HUDEP-2 (cell line): ENCODE measurements around the gene MRPL57.
"Not testable (repeated sequence)": the region's sequence is repeated elsewhere in the genome, so short reads cannot be mapped to it uniquely, and the experiment has no call there.

Experiments used
- DNase-seq, 76 experiments: peaks; one replicate each; lab custom pipeline; 2025; ENCODE audit not compliant: unreplicated experiment in 76 of 76; lab: John Stamatoyannopoulos, UW

Gene MRPL57

DNA sequence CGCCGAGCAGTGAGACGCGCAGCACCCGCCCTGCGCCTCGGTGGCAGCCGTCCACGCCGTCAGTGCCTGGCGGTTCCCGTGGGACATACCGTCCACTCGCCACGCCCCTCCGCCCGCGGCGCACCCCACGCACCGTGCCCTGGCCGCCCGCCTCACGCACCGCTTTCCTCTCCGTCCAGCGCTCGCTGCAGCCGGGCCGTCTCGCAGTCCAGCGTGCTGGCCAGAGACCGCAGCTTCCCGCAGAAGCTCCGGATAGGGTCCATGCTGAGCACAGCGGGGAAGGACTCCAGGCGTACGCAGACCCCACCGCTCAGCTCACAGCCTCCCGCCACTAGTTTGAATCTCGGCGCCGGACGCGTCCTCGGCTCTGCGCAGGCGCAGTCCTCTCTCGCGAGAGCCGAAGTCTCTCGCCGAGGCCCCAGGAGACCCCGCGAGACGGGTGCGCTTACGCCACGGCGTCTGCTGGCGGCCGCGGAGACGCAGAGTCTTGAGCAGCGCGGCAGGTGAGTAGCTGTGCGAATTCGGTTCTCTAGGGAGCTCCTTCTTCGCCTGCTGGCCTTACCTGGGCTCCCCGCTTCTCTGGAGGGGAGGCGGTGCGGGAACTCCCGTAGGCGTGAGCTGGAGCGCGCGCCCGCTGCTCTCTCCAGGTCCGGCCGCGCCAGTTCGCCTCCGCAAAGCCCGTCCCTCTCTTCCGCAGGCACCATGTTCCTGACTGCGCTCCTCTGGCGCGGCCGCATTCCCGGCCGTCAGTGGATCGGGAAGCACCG, at the start of gene MRPL57, which contains the start of gene SKA3:
MRPL57 (plus strand) TSS at position 444 of the 767 bp plus-strand sequence; CDS start at position 703, 259 bp downstream.
SKA3 (minus strand) TSS at position 338 of the 767 bp plus-strand sequence; CDS start at position 263, 75 bp downstream.
- DNase-seq: peak in 75 of 76 experiments; percentile 52 to 94 (median 87)

DNA sequence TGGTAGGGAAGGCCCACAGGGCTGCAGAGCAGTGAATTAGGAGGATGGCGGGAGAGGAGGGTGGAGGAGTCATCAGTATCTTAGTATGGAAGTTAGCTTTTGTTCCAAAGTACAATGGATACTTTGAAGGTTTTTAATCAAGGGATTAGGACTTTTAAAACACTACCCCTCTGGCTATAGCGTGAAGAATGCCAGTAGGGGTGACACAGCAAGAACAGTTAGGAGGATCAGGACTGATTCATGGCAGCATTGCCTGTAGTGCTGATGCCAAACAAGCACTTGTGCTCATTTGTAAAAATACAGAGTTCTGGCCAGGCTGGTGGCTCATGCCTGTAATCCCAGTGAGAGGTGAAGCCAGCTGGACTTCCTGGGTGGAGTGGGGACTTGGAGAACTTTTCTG, 46.3 kb upstream of the MRPL57 start:
- no peak for DNase-seq

DNA sequence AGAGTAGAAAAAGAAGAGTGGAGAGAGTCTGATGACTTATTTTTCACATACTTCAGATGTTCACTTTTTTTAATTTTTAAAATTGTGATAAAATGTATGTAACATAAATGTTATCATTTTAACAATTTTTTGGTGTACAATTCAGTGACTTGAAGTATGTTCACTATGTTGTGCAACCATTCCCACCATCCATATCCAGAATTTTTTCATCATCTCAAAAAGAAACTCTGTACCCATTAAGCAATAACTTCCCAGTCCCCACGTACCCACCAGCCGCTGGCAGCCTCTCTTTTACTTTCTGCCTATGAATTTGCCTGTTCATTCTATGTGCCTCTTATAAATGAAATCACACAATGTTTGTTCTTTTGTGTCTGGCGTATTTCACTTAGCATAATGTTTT, 43.4 kb upstream of the MRPL57 start:
- DNase-seq: no peak

DNA sequence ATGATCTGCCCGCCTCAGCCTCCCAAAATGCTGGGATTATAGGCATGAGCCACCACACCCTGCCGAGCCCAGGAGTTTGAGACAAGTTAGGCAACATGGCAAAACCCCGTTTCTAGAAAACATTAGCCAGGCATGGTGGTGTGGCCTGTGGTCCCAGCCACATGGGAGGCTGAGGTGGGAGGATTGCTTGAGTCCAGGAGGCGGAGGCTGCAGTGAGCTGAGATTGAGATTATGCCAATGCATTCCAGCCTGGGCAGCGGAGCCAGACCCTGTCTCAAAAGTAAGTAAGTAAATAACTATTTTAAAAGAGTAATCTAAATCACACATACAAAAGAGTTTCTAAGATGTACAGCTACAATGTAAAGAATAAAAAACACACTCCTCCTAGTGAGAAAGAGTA, 42.0 kb upstream of the MRPL57 start:
- no peak for DNase-seq

DNA sequence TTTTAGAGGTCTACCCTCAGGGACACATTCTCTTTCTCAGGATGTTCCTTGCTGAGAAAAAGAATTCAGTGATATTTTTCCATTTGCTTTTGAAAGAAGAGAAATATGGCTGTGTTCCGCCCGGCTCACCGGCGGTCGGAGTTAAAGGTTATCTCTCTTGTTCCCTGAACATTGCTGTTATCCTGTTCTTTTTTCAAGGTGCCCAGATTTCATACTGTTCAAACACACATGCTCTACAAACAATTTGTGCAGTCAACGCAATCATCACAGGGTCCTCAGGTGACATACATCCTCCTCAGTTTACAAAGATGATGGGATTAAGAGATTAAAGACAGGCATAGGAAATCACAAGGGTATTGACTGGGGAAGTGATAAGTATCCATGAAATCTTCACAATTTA, 40.6 kb upstream of the MRPL57 start:
- DNase-seq: not testable (repeated sequence)

DNA sequence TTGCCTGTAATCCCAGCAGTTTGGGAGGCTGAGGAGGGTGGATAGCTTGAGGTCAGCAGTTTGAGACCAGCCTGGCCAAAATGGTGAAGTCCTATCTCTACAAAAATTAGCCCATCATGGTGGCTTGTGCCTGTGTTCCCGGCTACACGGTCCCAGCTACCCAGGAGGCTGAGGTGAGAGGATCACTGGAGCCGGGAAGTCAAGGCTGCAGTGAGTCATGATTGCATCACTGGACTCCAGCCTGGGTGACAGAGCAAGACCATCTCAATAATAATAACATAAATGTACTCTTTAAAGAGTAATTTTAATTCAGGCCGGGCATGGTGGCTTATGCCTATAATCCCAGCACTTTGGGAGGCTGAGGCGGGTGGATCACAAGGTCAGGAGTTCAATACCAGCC, 38.8 kb upstream of the MRPL57 start:
- DNase-seq: no peak

DNA sequence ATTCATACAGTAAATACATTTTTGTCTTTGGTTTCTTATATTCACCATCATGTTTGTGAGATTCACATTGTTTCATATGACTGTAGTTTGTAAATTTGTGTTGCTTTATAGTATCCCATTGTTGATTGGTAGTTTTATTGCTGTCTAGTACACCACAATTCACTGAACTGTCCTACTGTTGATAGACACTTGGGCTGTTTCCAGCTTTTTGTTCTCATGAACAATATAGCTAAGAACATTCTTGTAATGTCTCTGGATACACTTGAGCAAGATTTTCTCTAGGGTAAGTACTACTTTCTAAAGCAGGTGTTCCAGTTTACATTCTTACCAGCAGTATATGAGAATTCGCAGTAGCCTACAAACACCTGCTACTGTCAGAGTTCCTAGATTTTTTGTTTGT, 37.9 kb upstream of the MRPL57 start:
- DNase-seq: no peak

DNA sequence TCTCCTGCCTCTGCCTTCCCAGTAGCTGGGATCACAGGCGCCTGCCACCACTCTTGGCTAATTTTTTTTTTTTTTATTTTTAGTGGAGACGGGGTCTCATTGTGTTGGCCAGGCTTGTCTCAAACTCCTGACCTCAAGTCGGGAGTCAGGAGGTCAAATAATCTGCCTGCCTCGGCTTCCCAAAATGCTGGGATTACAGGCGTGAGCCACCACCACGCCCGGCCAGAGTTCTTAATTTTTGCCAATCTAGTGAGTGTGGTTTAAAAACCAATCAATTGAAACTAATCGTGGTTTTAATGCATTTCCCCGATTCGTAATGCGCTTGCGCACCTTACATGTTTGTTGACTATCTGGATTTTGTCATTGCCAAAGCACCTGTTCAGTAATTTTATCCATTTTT, 37.1 kb upstream of the MRPL57 start:
- no peak for DNase-seq

DNA sequence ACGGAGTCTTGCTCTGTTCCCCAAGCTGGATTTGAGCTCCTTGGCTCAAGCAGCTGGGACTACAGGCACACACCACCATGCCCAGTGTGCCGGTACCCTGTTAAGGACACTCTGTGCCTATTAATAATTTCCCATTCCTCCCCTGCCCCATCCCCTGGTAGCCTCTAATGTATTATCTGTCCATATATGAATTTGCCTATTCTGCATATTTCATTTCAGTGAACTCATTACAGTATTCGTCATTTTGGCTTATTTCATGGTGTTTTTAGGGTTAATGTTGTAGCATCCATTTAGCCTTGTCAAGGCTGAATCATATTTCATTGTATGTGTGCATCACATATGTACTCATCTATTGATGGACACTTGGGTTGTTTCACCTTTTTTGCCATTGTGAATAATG, 33.7 kb upstream of the MRPL57 start:
- no peak for DNase-seq

DNA sequence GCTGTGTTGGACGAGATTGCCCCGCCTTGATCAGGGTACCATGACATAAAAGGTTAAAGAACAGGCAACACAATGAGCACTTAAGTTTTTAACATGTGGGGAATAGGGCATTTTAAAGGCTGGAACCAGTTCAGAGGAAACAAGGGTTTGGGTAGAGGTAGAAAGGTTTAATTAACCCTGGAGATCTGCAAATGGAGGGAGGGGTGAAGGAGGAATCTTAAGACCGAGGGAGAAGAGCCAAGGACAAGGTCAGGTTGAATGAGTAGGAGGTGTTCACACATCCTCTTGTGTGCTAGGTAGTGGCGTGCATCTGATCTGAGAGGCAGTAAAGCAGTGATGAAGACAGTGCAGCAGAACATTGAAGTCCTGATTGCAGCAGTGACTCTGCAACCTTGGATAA, 28.6 kb upstream of the MRPL57 start:
- no peak for DNase-seq

DNA sequence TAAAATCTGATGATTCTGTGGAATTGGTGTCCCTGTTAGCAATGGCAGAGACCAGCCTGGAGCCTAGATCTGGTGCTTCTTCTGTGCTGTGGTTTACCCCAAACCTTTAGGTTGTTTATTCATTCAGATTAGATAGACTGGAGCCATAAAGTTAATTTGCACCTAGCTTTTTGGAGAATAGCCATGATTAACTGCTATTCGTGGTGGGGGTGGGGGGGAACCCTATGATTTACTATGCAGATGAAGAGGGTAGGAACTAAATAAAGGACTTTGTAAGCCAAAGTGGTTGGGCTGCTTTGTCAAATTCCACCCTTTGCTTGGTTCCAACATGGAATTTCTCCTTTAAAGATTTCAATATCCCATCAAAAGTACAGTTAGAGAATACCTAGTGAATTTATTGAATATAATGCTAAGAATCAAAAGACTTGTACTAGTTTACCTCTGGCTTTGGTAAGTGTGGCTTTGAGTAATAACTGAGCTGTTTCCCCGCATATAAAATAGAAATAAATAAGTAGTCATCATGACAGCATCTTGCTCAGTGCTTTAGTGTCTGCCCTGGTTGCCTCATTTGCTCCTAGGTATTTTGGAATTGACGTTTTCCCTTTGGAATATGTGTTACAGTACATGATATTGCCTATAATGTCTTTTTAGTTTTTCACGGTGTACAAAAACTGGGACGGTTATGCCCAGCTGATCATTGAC, 27.8 kb upstream of the MRPL57 start:
- no peak for DNase-seq

DNA sequence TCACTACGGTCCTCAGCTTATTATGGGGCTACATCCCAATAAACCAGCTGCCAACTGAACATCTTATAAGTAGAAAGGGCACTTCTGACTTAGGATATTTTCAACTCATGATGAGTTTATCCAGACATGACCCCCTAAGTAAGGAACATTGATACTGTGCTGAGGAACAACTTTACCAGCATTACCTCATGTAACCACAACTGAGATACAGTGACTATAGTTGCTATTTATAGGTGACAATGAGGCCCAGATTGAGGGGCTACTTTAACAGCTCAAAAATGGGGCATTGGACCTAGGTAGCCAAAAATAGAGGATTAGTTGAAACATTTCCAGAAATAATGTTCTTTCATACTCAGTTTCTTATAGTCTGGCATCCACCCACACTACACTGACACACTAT, 26.9 kb upstream of the MRPL57 start:
- DNase-seq: no peak

DNA sequence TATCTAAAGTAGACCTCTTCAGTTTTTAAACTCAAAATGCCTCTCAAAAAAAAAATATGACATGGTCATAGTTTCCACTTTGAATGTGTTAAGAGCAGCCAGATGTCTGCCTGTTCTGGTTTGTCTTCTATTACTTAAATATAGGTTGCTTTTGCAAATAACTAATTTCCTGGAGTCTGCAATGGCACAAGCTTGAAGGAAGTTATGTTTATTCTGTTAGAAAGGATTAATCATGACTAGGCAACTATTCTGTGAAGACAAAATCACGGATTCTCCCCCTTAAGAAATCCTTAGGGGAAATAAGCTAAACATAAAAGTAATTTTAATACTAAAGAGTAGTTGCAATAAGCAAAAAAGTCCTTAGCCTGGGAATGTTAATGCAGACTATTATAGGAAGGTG, 26.4 kb upstream of the MRPL57 start:
- DNase-seq: no peak

DNA sequence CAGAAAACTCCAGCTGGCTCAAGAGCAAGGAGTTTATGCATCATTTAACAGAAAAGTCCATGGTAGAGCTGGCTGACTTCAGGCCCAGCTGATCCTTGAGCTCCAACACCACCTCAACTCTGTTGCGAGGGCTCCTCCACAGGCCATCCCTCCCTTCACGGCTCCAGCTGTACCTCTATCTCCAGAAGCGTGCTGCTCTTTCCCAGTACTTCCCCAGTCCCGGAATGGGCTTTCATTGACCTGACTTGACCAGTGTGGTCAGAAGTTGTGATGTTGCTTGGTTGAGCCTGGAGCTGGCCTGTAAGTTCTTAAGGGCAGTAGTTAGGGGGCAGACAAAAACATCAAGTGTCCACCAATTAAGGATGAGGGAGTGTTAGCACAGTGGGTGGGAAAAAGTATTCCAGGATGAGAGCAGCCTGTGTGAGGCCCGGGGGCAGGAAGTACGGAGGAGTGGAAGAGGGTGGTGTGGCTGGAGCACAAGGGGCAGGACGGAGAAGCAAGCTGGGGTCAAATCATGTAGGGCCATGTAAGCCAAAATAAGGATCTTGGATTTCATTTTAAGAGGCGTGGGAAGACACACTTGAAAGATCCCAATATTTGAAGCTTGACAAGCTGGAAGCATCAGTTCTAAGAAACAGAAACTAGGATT, 24.1 kb upstream of the MRPL57 start:
- no peak for DNase-seq

DNA sequence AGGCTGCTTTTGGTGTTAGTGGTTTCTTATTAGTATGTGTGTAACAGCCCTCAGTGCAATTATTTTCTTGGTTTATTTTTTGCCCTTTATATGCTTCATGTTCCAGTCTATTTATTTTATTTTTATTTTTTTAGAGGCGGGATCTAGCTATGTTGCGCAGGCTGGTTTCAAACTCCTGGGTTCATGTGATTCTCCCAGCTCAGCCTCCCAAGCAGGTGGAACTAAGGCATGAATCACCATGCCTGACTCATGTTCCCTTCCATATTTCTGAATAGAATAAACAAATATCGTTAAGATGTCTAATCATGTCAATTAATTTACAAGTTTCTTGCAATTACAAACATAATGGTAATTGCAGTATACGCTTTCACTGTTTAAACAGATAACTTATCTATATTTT, 11.8 kb upstream of the MRPL57 start:
- no peak for DNase-seq

DNA sequence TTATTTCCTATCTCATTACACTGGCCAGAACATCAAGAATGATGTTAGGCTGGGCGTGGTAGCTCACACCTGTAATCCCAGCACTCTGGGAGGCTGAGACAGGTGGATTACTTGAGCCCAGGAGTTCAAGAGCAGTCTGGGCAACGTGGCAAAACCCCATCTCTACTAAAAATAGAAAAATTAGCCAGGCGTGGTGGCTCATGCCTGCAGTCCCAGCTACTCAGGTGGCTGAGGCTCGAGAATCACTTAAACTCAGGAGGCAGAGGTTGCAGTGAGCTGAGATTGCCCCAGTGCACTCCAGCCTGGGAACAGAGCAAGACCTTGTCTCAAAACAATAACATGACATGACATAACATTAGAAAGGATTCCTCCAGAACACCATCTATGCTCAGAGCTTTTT, 10.9 kb upstream of the MRPL57 start:
- not testable (repeated sequence) for DNase-seq

DNA sequence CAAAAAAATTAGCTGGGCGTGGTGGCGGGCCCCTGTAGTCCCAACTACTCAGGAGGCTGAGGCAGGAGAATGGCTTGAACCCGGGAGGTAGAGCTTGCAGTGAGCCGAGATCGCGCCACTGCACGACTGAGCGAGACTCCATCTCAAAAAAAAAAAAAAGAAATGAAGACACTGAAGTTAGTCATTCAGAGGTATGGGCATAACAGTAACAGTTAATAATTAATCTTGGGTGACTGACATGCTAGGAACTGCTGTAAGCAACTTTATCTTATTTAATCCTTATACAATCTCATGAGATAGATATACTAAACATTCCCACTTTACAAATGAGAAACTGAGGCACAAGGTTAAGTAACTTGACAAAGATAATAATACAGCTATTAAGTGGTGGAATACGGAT, 5.0 kb upstream of the MRPL57 start:
- no peak for DNase-seq

DNA sequence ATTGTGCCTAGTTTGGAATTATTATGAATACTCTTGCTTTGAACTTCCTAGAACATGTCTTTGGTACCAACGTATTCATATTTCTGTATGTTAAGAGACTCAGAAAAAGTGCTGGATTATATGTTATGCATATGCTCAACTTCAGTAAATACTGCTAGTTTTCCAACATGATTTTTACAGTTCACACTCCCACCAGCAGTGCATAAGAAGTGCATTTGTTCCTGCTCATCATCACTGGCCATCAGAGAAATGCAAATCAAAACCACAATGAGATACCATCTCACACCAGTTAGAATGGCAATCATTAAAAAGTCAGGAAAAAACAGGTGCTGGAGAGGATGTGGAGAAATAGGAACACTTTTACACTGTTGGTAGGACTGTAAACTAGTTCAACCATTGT, 2.7 kb upstream of the MRPL57 start:
- DNase-seq: not testable (repeated sequence)

DNA sequence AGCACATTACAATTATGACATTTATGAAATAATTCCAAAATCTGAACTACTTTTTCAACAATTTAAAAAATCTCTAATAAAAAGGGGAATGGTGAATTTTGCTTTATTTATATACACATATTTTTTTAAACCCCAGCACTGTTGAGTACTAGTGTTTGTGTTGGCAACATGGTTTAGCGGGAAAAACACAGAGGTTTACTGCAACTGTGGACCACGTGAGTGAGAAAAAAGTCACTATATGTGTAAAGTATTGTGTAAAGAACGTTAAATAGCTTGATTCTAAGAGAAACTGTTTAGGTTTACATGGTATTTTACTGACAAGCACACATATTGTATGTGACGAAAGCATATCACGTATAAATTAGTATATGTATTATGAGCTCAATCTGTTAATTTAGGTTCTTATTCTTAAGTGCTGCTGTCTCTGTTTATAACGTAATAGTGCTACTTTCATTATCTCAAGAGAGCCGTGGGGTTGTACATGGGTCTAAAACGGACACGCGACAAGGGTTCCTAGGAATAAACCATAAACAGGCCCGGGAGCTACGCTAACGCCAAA, 723 bp upstream of the MRPL57 start:
- DNase-seq: peak in 2 of 76 experiments; percentile 3 to 48

DNA sequence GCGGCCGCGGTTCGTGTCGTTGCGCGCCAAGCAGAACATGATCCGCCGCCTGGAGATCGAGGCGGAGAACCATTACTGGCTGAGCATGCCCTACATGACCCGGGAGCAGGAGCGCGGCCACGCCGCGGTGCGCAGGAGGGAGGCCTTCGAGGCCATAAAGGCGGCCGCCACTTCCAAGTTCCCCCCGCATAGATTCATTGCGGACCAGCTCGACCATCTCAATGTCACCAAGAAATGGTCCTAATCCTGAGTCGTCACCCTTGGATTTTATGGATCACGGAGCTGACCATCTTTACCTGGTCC, 475 bp downstream of the MRPL57 start:
- DNase-seq: peak in 10 of 76 experiments; percentile 1 to 57 (median 44)

DNA sequence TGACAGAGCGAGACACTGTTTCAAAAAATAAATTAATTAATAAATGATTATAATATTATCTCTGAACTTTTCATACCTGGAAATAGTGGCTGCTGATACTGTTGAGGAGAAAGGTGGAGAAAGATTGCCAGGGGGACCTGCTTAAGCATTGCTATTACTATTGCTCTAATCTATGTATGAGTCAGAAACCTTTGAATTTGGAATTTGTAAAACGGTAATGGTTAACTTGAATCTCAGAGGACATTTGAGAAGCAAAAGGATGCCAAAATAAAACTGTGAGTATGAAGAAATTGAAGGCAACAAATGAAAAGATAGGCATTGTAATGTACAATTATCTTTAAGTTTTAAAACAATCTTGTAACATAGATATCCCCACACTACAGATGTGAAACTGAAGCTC, 5.2 kb downstream of the MRPL57 start:
- DNase-seq: no peak
